ENCODE measurements around the gene DGKQ. TPM values are rescaled to one million over a fixed set of nuclear protein-coding genes. Genes with fewer than 3 reads are reported as not detected.
A peak's percentile ranks its signal among the peaks of the same experiment; 100 is the strongest.

DGKQ gene
- total and polyA plus RNA-seq, 9 of the 15 experiments (the other 6 are each of a cell fraction or from before 2014, with no cell fraction given): 0.17 to 22.0 (median 5.6) TPM

DNA sequence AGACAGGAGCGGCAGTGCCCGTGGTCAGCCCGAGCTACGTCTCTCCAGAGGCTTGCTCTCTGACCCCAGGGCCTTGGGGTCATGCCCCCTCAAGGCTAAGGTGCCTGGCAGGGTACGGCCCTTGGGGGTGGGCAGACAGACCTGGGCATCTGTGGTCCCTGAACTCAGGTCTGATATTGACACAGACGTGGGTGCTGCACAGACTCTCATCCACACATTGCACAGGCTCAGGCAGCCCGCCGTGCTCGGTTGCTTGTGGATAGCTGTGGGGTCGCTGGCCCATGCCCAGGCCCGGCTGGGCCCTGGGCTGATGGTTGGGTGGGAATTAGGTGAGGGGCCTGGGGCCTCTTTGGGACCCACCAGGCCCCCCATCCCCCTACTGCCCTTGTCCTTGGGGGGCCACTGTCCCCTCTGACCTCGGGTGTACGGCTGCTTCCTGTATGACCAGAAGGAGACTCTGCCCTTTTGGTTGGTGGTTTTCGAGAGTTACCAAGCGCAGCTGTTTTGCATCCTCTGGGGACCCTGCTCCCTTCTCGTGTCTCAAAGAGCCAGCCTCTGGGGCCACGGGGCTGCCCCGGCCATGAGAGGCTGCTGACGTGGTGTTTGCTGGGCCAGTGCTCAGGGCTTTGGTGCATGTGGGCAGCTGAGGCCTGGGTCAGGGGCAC lies 48.1 kb upstream of the DGKQ start:
- no peak overlapping the region for H2AFZ ChIP-seq (ENCODE audit: low read depth, low read length)
- peaks cover 7% of the 10 kb centered on the region; the same call in 1 of the 2 replicates for H4K20me1 ChIP-seq (replicated peaks; ENCODE audit: control insufficient read depth, insufficient read depth, low read length)
- WGBS (ENCODE audit: insufficient coverage, low coverage, missing lambda C conversion rate): 87% methylated on average over 17 of the region's 19 CpGs
- H3K9me3 ChIP-seq (replicated peaks; ENCODE audit: control insufficient read depth, insufficient read depth, low read depth, low read length): no peaks in the 10 kb centered on the region; the same call in 1 of the 2 replicates
- H3K4me2 ChIP-seq (ENCODE audit: insufficient read depth, low read length): no peak overlapping the region
- H3K36me3 ChIP-seq (ENCODE audit: control insufficient read depth, insufficient read depth, low read length): peaks cover 29% of the 10 kb centered on the region; the same call in 2 of the 3 replicates
- H3K27me3 ChIP-seq (ENCODE audit: control insufficient read depth in 2 of 2, insufficient read depth in 2 of 2, low read length in 2 of 2): no peaks in the 10 kb centered on the region
- intact Hi-C loops (cut with micrococcal nuclease) (no loop called here), in situ Hi-C loops (cut with MboI) (no loop called here)
- no peak overlapping the region; a peak in 1 of 4 replicates for H3K9ac ChIP-seq (ENCODE audit: insufficient read depth in 1 of 2, low read depth in 2 of 2, low read length in 2 of 2)
- H3K4me3 ChIP-seq: no peak overlapping the region
- H3K9me1 ChIP-seq (ENCODE audit: control insufficient read depth, insufficient read depth, low read length): peaks cover 4% of the 10 kb centered on the region
- ChIA-PET POLR2A (no interaction called here), CTCF (ENCODE audit: low intra/inter-chr PET ratio) (no interaction called here)
- ATAC-seq (no peak), DNase-seq (ENCODE audit: extremely low read depth in 1 of 4, low spot score in 3 of 4) (peak in 1 of 4 experiments; percentile 11), FAIRE-seq (no peak)
- BruUV-seq (replicated peaks): no TSS peak
- H3K79me2 ChIP-seq (ENCODE audit: control insufficient read depth, insufficient read depth, low read length): no peaks in the 10 kb centered on the region; the same call in 2 of the 3 replicates
- H3K27ac ChIP-seq (ENCODE audit: extremely low read depth, low read depth, low read length): no peak overlapping the region
- peaks cover 0 to 63% of the 10 kb centered on the region in 2 experiments; a peak in 3 of 5 replicates for H3K4me1 ChIP-seq (replicated peaks in 1 of 2; ENCODE audit: control insufficient read depth in 2 of 2, insufficient read depth in 2 of 2, low read length in 2 of 2)
- TF ChIP-seq POLR2G (IDR thresholded peaks at IDR 0.05; ENCODE audit: low read depth, low read length) (peak; percentile 13; the same call in 1 of the 2 replicates), RBFOX2 (IDR thresholded peaks at IDR 0.05; ENCODE audit: low read depth, low read length) (peak; percentile 21; the same call in 1 of the 2 replicates), CGGBP1 (CRISPR knock-in tag; IDR thresholded peaks at IDR 0.05) (no peak), REST (IDR thresholded peaks at IDR 0.05; ENCODE audit: borderline replicate concordance) (no peak), REST (CRISPR knock-in tag; IDR thresholded peaks at IDR 0.05; ENCODE audit: low read depth) (no peak)
- TF ChIP-seq, protein P1, sequence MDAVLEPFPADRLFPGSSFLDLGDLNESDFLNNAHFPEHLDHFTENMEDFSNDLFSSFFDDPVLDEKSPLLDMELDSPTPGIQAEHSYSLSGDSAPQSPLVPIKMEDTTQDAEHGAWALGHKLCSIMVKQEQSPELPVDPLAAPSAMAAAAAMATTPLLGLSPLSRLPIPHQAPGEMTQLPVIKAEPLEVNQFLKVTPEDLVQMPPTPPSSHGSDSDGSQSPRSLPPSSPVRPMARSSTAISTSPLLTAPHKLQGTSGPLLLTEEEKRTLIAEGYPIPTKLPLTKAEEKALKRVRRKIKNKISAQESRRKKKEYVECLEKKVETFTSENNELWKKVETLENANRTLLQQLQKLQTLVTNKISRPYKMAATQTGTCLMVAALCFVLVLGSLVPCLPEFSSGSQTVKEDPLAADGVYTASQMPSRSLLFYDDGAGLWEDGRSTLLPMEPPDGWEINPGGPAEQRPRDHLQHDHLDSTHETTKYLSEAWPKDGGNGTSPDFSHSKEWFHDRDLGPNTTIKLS (IDR thresholded peaks at IDR 0.05; ENCODE audit: borderline replicate concordance, low read depth): no peak
